ENCODE measurements around the gene NR2F1. TPM values are rescaled to one million over a fixed set of nuclear protein-coding genes. Genes with fewer than 3 reads are reported as not detected.

NR2F1 gene
- total RNA-seq, 6 experiments from 2014 or later = 21.1 to 27.5 (median 23.6) TPM

DNA sequence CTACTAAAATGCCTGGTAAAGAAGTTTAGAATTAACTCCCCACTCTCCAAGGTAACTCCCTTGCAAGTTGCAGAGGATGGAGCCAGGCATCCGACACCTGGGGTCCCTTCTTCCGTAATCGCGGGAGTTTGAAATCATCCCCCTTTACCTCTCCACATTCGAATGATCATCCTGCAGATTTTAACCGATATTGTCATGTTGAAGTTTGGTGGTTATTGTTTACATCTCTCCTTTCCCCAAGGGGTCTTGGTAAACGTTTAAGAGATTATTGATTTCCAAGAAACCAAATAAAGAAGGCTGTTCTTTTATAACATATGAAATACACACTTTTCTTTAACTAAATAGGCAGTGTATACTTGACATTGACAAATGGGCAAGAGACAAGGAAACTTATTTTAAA lies 26.7 kb downstream of the NR2F1 start:
- Mint-ChIP-seq H3K27ac (no peak overlapping the region), H3K27me3 (ENCODE audit: insufficient read depth) (peaks cover 50% of the 10 kb centered on the region), H3K36me3 (ENCODE audit: low read depth) (no peaks in the 10 kb centered on the region), H3K4me1 (ENCODE audit: low read depth) (peaks cover 48% of the 10 kb centered on the region), H3K4me3 (no peak overlapping the region), H3K9me3 (no peaks in the 10 kb centered on the region)
- DNase-seq = no peak
- TF ChIP-seq, protein P1, sequence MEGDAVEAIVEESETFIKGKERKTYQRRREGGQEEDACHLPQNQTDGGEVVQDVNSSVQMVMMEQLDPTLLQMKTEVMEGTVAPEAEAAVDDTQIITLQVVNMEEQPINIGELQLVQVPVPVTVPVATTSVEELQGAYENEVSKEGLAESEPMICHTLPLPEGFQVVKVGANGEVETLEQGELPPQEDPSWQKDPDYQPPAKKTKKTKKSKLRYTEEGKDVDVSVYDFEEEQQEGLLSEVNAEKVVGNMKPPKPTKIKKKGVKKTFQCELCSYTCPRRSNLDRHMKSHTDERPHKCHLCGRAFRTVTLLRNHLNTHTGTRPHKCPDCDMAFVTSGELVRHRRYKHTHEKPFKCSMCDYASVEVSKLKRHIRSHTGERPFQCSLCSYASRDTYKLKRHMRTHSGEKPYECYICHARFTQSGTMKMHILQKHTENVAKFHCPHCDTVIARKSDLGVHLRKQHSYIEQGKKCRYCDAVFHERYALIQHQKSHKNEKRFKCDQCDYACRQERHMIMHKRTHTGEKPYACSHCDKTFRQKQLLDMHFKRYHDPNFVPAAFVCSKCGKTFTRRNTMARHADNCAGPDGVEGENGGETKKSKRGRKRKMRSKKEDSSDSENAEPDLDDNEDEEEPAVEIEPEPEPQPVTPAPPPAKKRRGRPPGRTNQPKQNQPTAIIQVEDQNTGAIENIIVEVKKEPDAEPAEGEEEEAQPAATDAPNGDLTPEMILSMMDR (IDR thresholded peaks at IDR 0.05) = no peak

DNA sequence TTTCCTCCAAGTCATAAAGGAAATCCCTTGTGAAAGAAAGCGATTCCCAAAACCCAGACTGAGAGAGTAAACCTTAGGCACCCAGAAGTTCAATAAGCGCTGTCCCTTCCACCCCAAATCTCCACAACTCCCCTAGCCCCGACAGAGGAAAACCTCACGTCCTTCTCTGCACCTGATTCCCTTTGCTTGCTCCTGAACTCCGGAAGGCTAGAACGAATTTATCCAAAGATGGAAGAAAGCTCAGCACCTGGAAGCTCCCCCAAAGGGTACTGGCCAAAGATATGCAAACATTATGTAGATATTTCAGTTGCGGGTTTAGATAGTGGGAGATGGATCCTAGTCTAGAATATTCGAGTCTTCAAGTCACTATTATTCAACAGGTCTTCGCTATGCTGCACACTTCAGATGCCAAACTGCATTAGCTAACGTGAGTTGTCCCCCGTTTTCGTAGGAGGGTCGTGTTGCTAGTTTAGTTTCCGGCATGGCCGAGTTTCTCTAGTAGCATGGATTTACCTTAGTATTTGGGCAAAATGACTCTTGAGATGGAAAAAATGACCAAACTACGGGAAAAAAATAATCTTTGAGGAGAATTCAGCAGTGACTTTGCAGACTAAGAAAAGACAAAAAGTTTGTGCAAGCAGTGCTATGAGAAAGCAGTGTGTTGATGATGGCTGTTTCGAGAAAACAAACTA lies 27.7 kb downstream of the NR2F1 start:
- Mint-ChIP-seq H3K27ac (no peak overlapping the region), H3K36me3 (ENCODE audit: low read depth) (no peaks in the 10 kb centered on the region), H3K27me3 (ENCODE audit: insufficient read depth) (peaks cover 42% of the 10 kb centered on the region), H3K9me3 (no peaks in the 10 kb centered on the region), H3K4me3 (no peak overlapping the region), H3K4me1 (ENCODE audit: low read depth) (peaks cover 45% of the 10 kb centered on the region)
- no peak for DNase-seq
- TF ChIP-seq, protein P1 (IDR thresholded peaks at IDR 0.05) = no peak

DNA sequence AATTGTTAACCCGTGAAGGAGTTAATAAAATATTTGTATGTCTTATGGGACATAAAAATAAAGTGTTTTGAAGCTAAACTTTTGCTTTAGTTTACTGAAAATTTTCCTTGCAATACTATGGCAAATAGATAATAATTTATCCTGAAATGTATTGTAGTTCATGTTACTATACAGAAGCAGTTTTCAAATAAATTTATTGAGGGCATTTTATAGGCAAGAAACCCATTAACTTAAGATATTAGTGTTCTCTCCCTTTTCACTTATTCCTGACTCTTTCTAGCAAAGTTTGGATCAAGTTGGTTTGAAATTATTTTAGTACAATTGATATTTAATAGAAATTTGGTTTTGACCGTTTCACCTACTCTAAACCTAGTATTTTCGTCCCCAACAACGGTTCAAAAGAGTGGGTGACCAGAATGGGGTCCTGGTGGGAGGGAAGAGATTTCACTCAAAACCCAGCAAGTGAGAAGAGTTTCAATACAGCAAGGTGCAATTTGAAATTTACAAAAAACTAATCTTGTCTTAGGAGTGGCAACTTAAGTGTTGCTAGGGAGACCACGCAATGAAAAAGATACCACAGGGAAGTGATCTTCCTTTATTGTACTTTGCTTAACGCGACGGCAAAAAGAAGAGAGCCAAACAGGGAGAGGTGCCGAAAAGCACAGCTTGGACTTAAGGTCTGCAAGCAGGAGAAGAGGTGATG lies 28.4 kb downstream of the NR2F1 start:
- TF ChIP-seq, protein P1 (IDR thresholded peaks at IDR 0.05) = no peak
- no peak for DNase-seq
- H3K27ac Mint-ChIP-seq = no peak overlapping the region
- H3K4me3 Mint-ChIP-seq = 0 out of 2 replicates have a peak overlapping the region, but pooled peaks have one; percentile 18
- H3K36me3 Mint-ChIP-seq (ENCODE audit: low read depth) = no peaks in the 10 kb centered on the region
- no peaks in the 10 kb centered on the region for H3K9me3 Mint-ChIP-seq
- H3K4me1 Mint-ChIP-seq (ENCODE audit: low read depth) = peaks cover 40% of the 10 kb centered on the region
- H3K27me3 Mint-ChIP-seq (ENCODE audit: insufficient read depth) = peaks cover 42% of the 10 kb centered on the region

DNA sequence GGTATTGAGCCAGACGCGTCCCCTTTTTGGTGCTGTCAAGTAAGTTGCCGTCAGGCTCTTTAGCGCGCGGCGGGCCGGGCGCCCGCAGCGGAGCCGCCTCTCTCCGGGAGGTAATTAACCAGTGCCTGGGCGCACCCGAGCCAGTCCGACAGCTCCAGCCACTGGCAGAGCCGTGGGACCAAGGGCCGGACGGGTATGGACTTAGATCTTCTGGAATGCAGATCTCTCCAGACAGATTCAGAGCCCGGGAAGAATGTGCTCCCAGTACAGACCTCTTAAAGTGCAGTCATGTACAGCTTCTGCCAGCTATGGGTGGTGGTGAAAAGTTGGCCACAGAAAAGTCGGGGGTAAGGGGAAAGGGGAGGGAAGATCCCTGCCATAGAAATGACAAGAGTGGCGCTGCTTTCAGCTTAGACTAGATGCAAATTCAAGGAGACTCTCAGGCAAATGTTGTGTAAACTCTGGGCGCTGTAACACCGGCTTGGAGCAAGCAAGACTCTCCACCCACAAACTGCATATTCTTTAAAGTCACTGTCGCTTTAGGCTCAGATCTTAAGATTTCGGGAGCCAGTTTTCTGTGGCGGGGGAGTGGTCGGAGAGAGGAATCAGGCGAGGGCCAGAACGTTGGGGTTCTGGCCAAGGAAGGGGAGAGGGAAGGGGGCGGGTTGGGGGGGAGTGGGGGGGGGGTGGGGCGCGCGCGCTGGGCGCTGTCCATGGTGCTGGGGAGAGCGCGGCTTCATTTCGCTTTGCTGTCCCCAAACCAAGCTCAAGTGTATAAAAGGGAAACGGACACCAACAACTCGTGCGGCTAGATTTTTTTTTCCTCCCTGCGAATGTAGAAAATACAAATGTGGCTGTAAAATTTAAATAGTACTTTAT lies 29.2 kb downstream of the NR2F1 start:
- no peaks in the 10 kb centered on the region for H3K36me3 Mint-ChIP-seq (ENCODE audit: low read depth)
- H3K9me3 Mint-ChIP-seq = no peaks in the 10 kb centered on the region
- no peak overlapping the region for H3K27ac Mint-ChIP-seq
- no peak for DNase-seq
- peak overlapping the region; percentile 32; the same call in 1 of the 2 replicates for H3K4me3 Mint-ChIP-seq
- peaks cover 42% of the 10 kb centered on the region for H3K27me3 Mint-ChIP-seq (ENCODE audit: insufficient read depth)
- peaks cover 32% of the 10 kb centered on the region for H3K4me1 Mint-ChIP-seq (ENCODE audit: low read depth)
- TF ChIP-seq, protein P1 (IDR thresholded peaks at IDR 0.05) = no peak

DNA sequence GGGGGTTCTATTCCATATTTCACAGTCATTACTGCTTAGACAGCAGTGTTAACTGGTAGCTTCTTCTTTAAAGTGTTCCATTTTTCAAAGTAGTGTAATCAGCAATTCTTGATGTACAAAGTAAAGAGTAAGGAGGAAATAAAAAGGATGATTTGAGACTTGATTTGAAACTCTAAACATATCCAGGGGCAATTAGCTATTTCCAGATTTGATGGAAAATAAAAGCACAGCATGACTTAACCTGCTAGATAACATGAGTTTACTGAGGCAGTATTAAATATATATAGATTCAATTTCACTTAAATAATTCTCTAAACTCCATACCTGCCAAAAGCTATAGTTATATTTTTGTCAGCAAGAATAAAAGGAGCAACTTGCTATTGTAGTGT lies 29.8 kb downstream of the NR2F1 start:
- no peak for DNase-seq
- Mint-ChIP-seq H3K4me3 (no peak overlapping the region; the same call in 1 of the 2 replicates), H3K27ac (no peak overlapping the region), H3K27me3 (ENCODE audit: insufficient read depth) (peaks cover 41% of the 10 kb centered on the region), H3K36me3 (ENCODE audit: low read depth) (no peaks in the 10 kb centered on the region), H3K4me1 (ENCODE audit: low read depth) (peaks cover 25% of the 10 kb centered on the region), H3K9me3 (no peaks in the 10 kb centered on the region)
- TF ChIP-seq, protein P1 (IDR thresholded peaks at IDR 0.05) = no peak

All from HFFc6 (cell line).